Endodermal cell (in vitro differentiated cells): Measurements from ENCODE around the gene KLHL26. TPM values are rescaled to one million over a fixed set of nuclear protein-coding genes. Genes with fewer than 3 reads are reported as not detected.

Source experiments
- DNase-seq: peaks from one replicate; pipeline ENCODE4 v3.0.0-alpha.2; 2017
- H3K27ac ChIP-seq: 2 replicates; pipeline ENCODE4 v1.5.1; 2013; ENCODE audit warnings: mild to moderate bottlenecking, low read depth, low read length, moderate library complexity
- H3K27me3 ChIP-seq: 2 replicates; pipeline ENCODE4 v1.6.1; 2013; ENCODE audit warnings: mild to moderate bottlenecking, low read length, moderate library complexity; ENCODE audit not compliant: insufficient read depth, control insufficient read depth, poor library complexity, severe bottlenecking
- H3K36me3 ChIP-seq: 2 replicates; pipeline ENCODE4 v1.7.0; 2013; ENCODE audit warnings: mild to moderate bottlenecking, low read length, moderate library complexity; ENCODE audit not compliant: control insufficient read depth, insufficient read depth
- H3K4me1 ChIP-seq: one replicate; pipeline ENCODE4 v1.7.0; 2013; ENCODE audit warnings: low read length; ENCODE audit not compliant: control insufficient read depth, insufficient read depth
- H3K4me3 ChIP-seq: 2 replicates; pipeline ENCODE4 v1.5.1; 2013; ENCODE audit warnings: mild to moderate bottlenecking, low read length, moderate library complexity
- H3K9ac ChIP-seq: 2 replicates; pipeline ENCODE4 v1.6.1; 2013; ENCODE audit warnings: mild to moderate bottlenecking, low read length, moderate library complexity; ENCODE audit not compliant: poor library complexity, severe bottlenecking; ENCODE audit errors: extremely low read depth
- H3K9me3 ChIP-seq: 2 replicates; pipeline ENCODE4 v1.6.1; 2013; ENCODE audit warnings: mild to moderate bottlenecking, low read length, moderate library complexity; ENCODE audit not compliant: control insufficient read depth
- H3K27ac Mint-ChIP-seq: 2 replicates; pipeline ENCODE4 v1.8.0; 2020; ENCODE audit warnings: mixed read lengths
- H3K27me3 Mint-ChIP-seq: 2 replicates; pipeline ENCODE4 v1.8.0; 2021; ENCODE audit warnings: mild to moderate bottlenecking, mixed read lengths; ENCODE audit not compliant: insufficient read depth
- H3K36me3 Mint-ChIP-seq: 2 replicates; pipeline ENCODE4 v1.8.0; 2020; ENCODE audit warnings: low read depth, mixed read lengths
- H3K4me1 Mint-ChIP-seq: 2 replicates; pipeline ENCODE4 v1.8.0; 2020; ENCODE audit warnings: mixed read lengths
- H3K4me3 Mint-ChIP-seq: 2 replicates; pipeline ENCODE4 v1.8.0; 2020; ENCODE audit warnings: mild to moderate bottlenecking, moderate library complexity, mixed read lengths
- H3K9me3 Mint-ChIP-seq: 2 replicates; pipeline ENCODE4 v1.8.0; 2020; ENCODE audit warnings: mild to moderate bottlenecking, mixed read lengths
- CTCF ChIP-seq: fragments of 200-600 bp; sonication (generic); conservative IDR thresholded peaks from 2 replicates; pipeline ENCODE4 v1.5.0; 2021; ENCODE audit warnings: antibody characterized with exemption, mild to moderate bottlenecking
- WGBS, 2 experiments: methylation state at CpG; one replicate each; pipeline versions ENCODE4 v1.1.5 to v1.1.7; 2013; ENCODE audit warnings: missing lambda C conversion rate in 2 of 2, mixed read lengths in 1 of 2; ENCODE audit not compliant: insufficient coverage in 1 of 2, insufficient read length in 1 of 2; 5-methylcytosine and 5-hydroxymethylcytosine counted together
- total RNA-seq, 2 donors: library from RNA; stranded (reverse); fragmentation: NEBNext Ultra II Directional in 1 of 2; extraction: Animal tissue kit (Norgen Biotek cat#: 25700) in 1 of 2; gene quantifications; 2 replicates in 1 of 2; 3 replicates in 1 of 2; pipeline ENCODE4 v1.2.1, GENCODE V29; 2021

Gene KLHL26
- total RNA-seq, 2 donors from 2014 or later = 9.4 to 11.2 TPM

DNA sequence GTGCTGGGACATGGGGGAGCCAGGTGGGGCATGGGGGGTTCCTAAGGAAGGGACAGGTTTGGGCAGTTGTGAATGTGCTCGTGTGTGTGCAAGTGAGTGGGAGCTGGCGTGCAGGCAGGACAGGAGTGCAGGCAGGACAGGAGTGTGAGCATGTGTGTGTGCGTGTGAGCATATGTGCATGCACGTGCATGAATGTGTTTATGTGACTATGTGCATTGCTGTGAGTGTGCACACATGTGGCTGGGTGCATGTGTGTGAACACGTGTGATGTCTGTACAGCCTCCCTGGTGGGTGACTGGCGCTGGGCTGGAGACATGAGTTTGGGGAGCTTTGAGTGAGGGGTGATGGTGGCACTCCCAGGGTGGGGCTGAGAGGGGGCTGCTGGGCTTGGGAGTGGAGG is 80.0 kb downstream of the KLHL26 start:
- no peak overlapping the region for H3K9ac ChIP-seq
- Mint-ChIP-seq H3K27ac (no peak overlapping the region), H3K27me3 (no peaks in the 10 kb centered on the region), H3K4me1 (peaks cover 3% of the 10 kb centered on the region), H3K9me3 (no peaks in the 10 kb centered on the region), H3K36me3 (peaks cover 9% of the 10 kb centered on the region), H3K4me3 (no peak overlapping the region)
- H3K27me3 ChIP-seq = no peaks in the 10 kb centered on the region
- no peak for DNase-seq
- H3K4me3 ChIP-seq = no peak overlapping the region
- no peak for TF ChIP-seq CTCF
- WGBS, 2 experiments = 86 to 90% methylated on average over 6 of the region's 6 CpGs
- H3K36me3 ChIP-seq = no peaks in the 10 kb centered on the region
- H3K27ac ChIP-seq = no peak overlapping the region
- no peaks in the 10 kb centered on the region for H3K4me1 ChIP-seq
- no peaks in the 10 kb centered on the region for H3K9me3 ChIP-seq

- TF ChIP-seq CTCF = no peak
These were observed 80.8 kb downstream of the KLHL26 start for GRCh38 chr19:18717601-18718000.

GRCh38 chr19:18718015-18718526 is 81.2 kb downstream of the KLHL26 start:
- DNase-seq = peak; percentile 53
- H3K9me3 ChIP-seq = no peaks in the 10 kb centered on the region
- no peak overlapping the region for H3K9ac ChIP-seq
- no peaks in the 10 kb centered on the region for H3K9me3 Mint-ChIP-seq
- no peak for TF ChIP-seq CTCF
- peaks cover 3% of the 10 kb centered on the region for H3K4me1 Mint-ChIP-seq
- H3K27me3 ChIP-seq = no peaks in the 10 kb centered on the region
- H3K27me3 Mint-ChIP-seq = no peaks in the 10 kb centered on the region
- H3K36me3 Mint-ChIP-seq = peaks cover 18% of the 10 kb centered on the region
- no peak overlapping the region for H3K27ac ChIP-seq
- no peak overlapping the region for H3K4me3 Mint-ChIP-seq
- no peaks in the 10 kb centered on the region for H3K4me1 ChIP-seq
- peak overlapping the region; percentile 14 for H3K27ac Mint-ChIP-seq
- WGBS, 2 experiments = 93 to 95% methylated on average over 4 to 5 of the region's 5 CpGs
- H3K36me3 ChIP-seq = peaks cover 6% of the 10 kb centered on the region
- no peak overlapping the region for H3K4me3 ChIP-seq

More at GRCh38 chr19:18717601-18718000, 80.8 kb downstream of the KLHL26 start:
- H3K4me3 Mint-ChIP-seq = no peak overlapping the region
- H3K27ac Mint-ChIP-seq = no peak overlapping the region
- H3K4me1 ChIP-seq = no peaks in the 10 kb centered on the region
- no peak overlapping the region for H3K4me3 ChIP-seq
- H3K36me3 ChIP-seq = peaks cover 5% of the 10 kb centered on the region
- no peaks in the 10 kb centered on the region for H3K9me3 ChIP-seq
- DNase-seq = peak; percentile 41
- H3K9me3 Mint-ChIP-seq = no peaks in the 10 kb centered on the region
- 89 to 91% methylated on average over 5 to 10 of the region's 10 CpGs for WGBS, 2 experiments
- H3K27me3 ChIP-seq = no peaks in the 10 kb centered on the region
- H3K4me1 Mint-ChIP-seq = peaks cover 3% of the 10 kb centered on the region
- no peak overlapping the region for H3K27ac ChIP-seq
- H3K36me3 Mint-ChIP-seq = peaks cover 15% of the 10 kb centered on the region
- H3K9ac ChIP-seq = no peak overlapping the region
- no peaks in the 10 kb centered on the region for H3K27me3 Mint-ChIP-seq
